CD4-positive, alpha-beta T cell treated with Interleukin-17A for 4 hours (primary cell): Measurements from ENCODE around the gene CSF3R.
"Not testable (repeated sequence)": the region's sequence is repeated elsewhere in the genome, so short reads cannot be mapped to it uniquely, and the experiment has no call there.

ENCODE experiments used
- DNase-seq: peaks from one replicate; pipeline ENCODE4 v3.0.0-alpha.2; 2020; ENCODE audit warnings: mixed read lengths

Gene CSF3R

GRCh38 chr1:36512842-36513241, 30.1 kb upstream of the CSF3R start:
- DNase-seq, result no peak

DNA sequence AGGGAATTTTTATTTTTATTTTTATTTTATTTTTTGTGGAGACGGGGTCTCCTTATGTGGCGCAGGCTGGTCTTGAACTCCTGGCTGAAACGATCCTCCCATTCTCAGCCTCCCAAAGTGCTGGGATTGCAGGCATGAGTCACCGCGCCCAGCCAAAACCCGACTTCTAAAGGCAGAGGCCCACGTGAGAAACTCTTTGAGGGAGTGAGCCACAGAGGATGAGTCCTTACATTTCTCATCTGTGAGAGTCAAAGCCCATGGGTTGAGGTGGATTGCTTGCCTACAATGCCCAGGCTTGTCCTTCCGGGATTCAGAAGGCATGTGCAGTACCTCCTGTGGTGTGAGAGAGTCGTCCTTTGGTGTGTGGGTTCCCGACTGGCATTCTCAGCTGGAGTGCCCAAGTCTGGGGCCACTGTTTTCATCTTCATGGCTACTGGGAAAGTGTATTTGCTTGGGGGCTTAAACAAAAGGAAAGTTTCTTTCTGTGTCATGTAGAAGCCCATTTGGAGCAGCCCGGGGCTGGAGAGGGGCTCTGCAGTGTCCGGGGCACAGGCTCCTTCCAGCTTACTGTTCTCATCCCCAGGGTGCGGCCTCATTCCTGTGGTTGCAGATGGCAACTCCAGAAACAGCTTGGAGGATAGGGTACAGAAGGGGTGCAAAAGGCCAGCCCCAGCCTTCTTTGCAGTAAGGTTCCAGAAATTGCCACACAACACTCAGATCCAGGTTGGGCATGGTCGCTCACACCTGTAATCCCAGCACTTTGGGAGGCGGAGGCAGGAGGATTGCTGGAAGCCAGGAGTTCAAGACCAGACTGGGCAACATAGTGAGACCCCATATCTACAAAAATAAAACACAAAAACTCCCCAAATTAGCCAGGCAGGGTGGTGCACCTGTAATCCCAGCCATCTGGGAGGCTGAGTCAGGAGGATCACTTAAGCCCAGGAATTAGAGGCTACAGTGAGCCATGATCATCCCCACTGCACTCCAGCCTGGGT, 29.4 kb upstream of the CSF3R start:
- no peak for DNase-seq

DNA sequence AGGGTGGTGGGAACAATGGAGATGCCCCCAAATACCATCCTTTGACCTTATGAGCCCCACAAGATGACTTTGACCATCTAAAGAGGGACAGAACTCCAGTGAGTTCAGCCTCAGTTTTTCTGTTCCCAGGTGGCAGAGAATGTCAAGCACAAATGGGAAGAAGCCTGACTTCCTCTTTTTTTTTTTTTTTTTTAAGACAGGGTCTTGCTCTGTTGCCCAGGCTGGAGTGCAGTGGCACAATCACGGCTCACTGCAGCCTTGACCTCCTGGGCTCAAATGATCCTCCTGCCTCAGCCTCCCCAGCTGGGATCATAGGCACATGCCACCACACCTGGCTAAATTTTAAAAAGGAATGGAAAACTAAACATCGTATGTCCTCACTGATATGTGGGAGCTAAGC, 28.5 kb upstream of the CSF3R start:
- not testable (repeated sequence) for DNase-seq

GRCh38 chr1:36510418-36510817, 27.7 kb upstream of the CSF3R start:
- no peak for DNase-seq

DNA sequence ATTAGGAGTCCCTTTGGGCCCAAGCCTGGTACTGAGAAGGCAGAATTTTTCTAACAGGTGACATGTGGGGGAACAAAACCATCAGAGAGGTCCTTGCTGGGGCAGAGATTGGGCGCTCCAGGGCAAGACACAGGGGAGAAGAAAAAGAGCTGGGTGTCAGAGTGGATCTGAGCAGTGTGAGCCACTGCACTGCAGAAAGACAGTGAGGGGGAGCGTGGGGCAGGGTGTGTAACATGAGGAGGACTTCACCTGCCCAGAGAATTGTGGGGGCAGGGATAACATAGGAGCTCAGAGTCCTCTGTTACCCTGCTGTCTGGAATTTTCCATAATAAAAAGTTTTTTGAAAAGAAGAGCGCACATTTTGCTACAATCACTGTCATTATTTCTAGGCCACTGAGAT, 25.5 kb upstream of the CSF3R start:
- DNase-seq, result no peak

DNA sequence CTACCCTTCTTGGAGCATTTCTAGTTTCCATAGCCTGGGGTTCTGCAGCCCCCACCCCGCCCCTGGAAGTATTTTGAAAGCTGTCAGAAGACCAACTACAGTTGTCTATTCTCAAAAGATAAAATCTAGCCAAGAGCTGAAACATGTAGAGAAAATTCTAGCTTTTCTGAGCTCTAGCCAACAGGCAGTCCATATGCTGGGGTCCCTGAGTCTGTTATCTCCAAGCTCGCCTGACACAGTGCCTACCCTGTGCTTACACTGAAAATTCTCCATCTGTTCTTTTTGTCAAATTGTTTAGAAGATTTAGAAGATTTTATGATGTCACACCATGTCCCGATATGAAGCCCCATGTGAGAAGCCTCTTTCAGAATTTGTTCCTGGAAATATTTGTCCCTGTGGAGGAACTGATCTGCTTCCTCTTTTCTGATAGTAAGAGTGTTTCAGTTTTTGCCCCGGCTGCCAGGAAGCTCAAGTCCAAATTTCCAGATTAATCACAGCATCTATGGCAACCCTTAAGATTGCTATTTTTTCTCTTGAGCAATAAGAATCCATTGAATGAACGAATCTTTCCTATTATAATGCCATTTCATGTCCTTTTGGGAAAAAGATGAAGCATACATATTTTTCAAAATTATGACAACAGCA, 23.7 kb upstream of the CSF3R start:
- DNase-seq, result no peak

GRCh38 chr1:36503733-36504132, 21.0 kb upstream of the CSF3R start:
- DNase-seq, result no peak

DNA sequence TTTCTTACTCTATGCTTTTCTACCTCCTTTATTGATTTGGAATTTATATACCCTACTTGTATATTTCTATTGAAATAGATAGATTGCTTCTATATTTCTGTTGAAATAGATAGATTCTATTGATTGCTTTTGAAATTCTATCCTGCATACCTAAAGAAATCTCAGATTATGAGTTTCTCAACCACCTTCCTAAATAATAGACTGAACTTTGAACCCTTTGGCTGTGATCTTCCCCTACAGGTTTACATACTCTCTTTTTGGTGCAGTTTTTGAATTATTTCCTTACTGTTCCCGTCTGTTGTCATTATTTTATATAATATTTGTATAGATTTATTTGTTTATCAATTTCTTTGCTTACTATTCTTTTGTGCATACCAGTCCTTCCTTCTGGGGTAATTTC, 20.4 kb upstream of the CSF3R start:
- no peak for DNase-seq

- no peak for DNase-seq
Measured at GRCh38 chr1:36502616-36503015, 19.9 kb upstream of the CSF3R start.

DNA sequence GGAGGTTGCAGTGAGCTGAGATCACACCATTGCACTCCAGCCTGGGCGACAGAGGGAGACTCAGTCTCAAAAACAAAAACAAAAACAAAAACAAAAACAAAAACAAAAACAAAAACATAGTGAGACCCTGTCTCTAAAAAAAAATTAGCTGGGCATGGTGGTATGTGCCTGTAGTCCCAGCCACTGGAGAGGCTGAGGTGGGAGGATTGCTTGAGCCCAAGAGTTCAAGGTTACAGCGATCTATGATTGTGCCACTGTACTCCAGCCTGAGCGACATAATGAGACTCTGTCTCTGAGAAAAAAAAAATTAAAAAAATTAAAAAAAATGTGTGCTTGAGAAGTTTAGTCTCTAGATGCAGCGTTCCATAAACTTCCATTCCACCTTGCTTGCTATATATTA, 19.2 kb upstream of the CSF3R start:
- DNase-seq, result not testable (repeated sequence)

DNA sequence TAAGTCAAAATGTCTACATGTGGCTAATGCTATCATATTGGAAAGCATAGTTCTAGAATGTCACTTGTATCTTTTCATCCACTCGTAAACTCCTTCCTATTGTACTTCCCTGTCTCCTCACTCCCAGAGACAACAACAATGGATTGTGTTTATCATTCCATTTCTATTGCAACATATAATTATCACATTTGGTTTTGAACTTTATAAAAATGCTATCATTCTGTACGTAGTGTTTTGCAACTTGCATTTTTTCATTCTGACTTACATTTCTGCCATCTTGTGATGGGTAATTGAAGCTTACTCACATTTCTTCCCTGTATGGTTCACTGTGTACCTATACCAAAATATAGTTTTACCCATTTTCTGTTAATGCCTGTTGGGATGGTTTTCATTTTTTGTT, 14.5 kb upstream of the CSF3R start:
- DNase-seq, result no peak

DNA sequence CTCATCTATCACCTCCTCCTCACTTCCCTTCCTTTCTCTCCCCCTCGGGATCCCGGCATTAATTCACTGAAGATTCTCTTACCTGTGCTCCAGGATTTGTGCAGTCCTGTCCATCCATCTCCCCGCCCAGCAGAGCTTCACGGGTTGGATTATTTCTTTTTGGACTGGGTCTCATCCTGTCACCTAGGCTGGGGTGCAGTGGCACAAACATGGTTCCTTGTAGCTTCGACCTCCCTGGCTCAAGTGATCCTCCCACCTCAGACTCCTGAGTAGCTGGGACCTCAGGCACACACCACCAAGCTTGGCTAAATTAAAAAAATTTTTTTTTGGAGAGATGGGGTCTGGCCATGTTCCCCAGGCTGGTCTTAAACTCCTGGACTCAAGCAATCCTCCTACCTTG, 12.3 kb upstream of the CSF3R start:
- DNase-seq, result no peak

DNA sequence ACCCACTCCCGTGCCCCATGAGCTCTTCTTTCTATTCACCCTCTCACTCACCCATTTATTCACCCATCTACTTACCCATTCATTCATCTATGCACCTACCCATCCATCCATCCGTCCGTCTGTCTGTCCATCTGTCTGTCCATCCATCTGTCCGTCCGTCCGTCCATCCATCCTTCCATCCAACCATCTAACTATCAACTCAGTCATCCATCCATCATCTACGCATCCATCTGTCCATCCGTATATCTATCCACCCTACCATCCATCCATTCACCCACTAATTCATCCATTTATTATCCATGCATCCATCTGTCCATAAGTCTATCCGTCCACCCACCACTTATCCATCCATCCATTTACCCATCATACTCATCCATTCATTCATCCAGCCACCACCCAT, 10.8 kb upstream of the CSF3R start:
- no peak for DNase-seq

DNA sequence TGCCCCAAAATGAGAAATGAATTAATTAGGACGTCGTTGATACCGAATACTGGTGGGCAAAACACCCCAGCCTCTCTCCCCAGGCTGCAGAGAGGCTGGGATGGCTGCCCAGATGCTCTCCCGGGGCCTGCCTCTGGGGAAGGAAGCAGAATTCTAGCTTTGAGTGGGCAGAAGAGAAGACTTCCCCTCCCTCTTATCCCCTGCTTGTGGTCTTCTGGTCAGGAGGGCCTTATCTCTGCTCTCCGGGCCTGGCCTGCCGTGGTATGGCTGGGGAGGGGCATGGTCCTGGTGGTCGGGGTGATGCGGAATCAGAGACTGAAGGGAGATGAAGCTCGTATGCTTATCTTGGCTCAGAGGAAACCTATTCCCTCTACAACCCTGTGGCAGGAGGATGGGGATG, 9.8 kb upstream of the CSF3R start:
- DNase-seq, result no peak

GRCh38 chr1:36489258-36490051, 6.7 kb upstream of the CSF3R start:
- DNase-seq, result not testable (repeated sequence)

GRCh38 chr1:36487906-36488305, 5.2 kb upstream of the CSF3R start:
- no peak for DNase-seq

DNA sequence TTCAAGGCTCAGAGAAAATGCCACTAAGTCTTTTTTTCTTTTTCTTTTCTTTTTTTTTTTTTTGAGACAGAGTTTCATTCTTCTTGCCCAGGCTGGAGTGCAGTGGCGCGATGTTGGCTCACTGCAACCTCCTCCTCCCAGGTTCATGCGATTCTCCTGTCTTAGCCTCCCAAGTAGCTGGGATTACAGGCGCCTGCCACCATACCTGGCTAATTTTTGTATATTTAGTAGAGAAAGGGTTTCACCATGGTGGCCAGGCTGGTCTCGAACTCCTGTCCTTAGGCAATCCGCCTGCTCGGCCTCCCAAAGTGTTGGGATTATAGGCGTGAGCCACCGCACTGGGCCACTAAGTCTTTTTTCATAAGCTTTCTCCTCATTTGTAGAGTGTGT, 4.6 kb upstream of the CSF3R start:
- DNase-seq, result not testable (repeated sequence)

DNA sequence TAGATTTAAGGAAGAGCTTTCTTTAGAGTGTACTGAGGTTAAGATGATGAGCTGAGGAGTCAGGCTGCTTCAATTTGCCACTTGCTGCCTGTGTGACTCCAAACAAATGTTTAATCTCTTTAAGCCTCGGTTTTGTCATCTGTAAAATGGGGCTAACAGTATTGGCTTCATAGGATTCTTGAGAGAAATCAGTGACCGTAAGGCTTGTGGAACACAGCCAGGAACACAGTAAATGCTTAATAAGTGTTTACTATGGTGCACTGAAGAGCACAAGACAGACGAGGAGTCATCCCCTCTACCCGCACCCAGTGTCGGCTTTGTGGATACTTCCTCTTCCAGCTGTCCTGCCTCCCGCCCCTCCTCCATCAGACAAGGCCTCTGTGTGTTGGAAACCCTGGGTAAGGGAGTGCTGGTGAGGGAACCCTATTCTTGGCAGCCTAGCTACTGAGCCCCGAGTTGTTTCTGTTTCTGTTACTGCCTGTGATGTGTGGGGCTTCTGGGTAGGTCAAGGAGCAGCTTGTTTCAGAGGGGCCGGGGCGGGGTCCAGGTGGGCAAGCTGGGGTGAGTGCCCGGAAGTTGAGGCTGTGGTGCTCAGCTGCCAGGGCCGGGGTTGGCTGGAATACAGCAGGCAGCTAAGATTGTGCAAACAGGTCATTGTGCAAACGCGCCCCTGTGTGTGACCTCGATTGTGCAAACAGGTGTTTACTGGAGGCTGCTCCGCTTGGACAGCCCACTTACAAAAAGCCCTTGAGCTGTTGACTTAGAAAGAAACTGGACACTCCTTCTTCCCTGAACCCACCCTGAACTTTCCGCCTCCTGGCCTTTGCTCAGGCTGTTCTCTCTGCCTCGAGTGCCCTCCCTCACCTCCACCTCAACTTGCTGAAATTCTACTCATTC, 4.0 kb upstream of the CSF3R start:
- DNase-seq, result no peak

GRCh38 chr1:36486093-36486438, 3.4 kb upstream of the CSF3R start:
- DNase-seq, result no peak

DNA sequence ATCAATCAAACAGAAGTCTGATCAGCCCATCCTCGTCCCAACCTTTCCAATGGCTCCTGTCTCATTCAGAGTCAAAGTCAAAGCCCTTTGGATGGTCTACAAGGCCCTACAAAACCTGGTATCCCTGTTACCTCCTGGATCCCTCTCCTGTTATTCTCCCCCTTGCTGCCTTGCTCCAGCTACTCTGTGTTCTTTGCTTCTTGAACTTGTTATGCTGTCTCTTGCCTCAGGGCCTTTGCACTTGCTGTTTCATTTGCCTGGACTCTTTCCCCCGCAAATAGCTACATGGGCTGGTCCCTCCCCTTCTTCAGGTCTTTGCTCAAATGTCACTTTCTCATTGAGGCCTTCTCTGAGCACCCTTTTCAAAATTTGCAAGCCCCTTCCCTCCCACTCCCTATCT, 1.4 kb upstream of the CSF3R start:
- no peak for DNase-seq

- no peak for DNase-seq
Measured at GRCh38 chr1:36481771-36482723, 666 bp downstream of the CSF3R start.
